K562 treated with DMSO at 1 percent for 12 hours (cell line): ENCODE results near the gene ZBTB26. TPM values are rescaled to one million over a fixed set of nuclear protein-coding genes. Genes with fewer than 3 reads are reported as not detected.

Experiments used
- total RNA-seq: library from RNA; unstranded; fragments of 300-600 nt; gene quantifications from 2 replicates; pipeline ENCODE4 v1.2.3, GENCODE V29; 2022; ENCODE audit not compliant: insufficient read depth

ZBTB26 gene, protein sequence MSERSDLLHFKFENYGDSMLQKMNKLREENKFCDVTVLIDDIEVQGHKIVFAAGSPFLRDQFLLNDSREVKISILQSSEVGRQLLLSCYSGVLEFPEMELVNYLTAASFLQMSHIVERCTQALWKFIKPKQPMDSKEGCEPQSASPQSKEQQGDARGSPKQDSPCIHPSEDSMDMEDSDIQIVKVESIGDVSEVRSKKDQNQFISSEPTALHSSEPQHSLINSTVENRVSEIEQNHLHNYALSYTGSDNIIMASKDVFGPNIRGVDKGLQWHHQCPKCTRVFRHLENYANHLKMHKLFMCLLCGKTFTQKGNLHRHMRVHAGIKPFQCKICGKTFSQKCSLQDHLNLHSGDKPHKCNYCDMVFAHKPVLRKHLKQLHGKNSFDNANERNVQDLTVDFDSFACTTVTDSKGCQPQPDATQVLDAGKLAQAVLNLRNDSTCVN
- total RNA-seq: 1.5 and 6.0 TPM in 2 replicates

GRCh38 chr9:122931226-122932121, at the start of gene ZBTB26:
TSS of gene ZBTB26 (minus strand) at chr9:122931512. CDS start at chr9:122919934, 11,578 bp downstream.

GRCh38 chr9:122940749-122941581, 9.7 kb upstream of the ZBTB26 start, which contains the start of gene RABGAP1:
TSS of gene RABGAP1 (plus strand) at chr9:122941020. CDS start at chr9:122957060, 16,040 bp downstream.

GRCh38 chr9:122912964-122913673, 18.2 kb downstream of the ZBTB26 start, which contains the start of gene ZBTB6:
TSS of gene ZBTB6 (minus strand) at chr9:122913323. CDS start at chr9:122912072, 1,251 bp downstream.

DNA sequence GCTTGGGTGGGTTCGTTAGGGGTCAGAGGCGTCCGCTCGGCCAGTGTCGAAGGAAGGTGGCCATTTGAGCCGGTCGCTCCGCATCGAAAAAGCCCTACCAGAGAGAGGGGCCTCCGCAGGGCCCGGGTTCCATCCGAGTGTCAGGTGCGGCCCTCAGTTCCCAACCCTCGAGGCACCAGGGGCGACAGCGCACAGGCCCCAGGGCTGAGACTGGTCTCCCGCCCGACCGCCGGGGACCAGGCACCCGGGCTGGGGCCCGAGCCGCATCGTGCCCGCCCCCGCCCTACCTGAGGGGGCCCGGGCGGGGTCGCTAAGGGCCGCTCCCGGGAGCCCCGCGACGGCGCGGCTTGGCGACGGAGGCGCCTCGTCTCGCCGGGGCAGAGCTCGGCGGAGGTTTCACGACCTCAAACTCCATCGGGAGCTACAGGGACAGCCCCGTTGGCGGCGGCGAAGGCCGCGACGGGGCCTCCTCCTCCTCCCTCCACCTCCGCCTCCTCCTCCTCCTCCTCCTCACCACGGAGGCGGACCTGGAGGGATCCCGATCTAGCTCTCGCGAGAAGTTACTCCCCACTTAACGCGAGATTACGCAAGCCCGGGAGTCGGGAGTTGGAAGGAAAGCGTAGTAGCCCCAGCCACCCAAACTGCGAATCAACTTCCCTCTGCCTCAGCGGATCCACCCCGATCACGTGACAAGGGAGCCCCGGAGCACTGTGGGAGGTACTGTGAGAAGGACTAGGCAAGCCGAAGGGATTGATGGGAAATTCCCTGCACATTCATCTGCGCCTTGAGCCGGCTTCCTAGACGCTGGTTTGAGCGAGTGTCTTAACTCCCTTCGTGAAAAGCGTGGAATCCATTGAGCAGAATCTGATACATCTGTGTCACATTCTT, 26.2 kb downstream of the ZBTB26 start, which contains the start of gene RC3H2:
TSS of gene RC3H2 (minus strand) at position 537 of the 888 bp plus-strand sequence. CDS start 7,850 bp downstream, outside the sequence.

Other genes with a start within 250 kb of the ZBTB26 start
- not detected in 2 replicates for gene OR1L4, start 207.5 kb downstream of the ZBTB26 start, total RNA-seq
- not detected in 2 replicates for gene OR1L6, start 189.2 kb downstream of the ZBTB26 start, total RNA-seq
- not detected in 2 replicates for gene OR5C1, start 142.6 kb downstream of the ZBTB26 start, total RNA-seq
- gene OR1K1, start 131.4 kb downstream of the ZBTB26 start, total RNA-seq: not detected in 2 replicates
- 7.0 and 17.6 TPM in 2 replicates for gene PDCL, start 102.9 kb downstream of the ZBTB26 start, total RNA-seq
- gene RC3H2, start 26.2 kb downstream of the ZBTB26 start, total RNA-seq: 2.9 and 18.2 TPM in 2 replicates
- gene ZBTB6, start 18.2 kb downstream of the ZBTB26 start, total RNA-seq: 2.3 and 5.5 TPM in 2 replicates
- 3.9 and 20.0 TPM in 2 replicates for gene RABGAP1, start 9.5 kb upstream of the ZBTB26 start, total RNA-seq
- gene GPR21, start 102.2 kb upstream of the ZBTB26 start, total RNA-seq: not detected in 2 replicates